OCI-LY7 (cell line): ENCODE results near the gene PCNT. TPM values are rescaled to one million over a fixed set of nuclear protein-coding genes. Genes with fewer than 3 reads are reported as not detected.

Experiments used
- BruUV-seq: library from RNA; stranded (reverse); fragments of 400-500 nt; replicated peaks from 2 replicates; lab custom pipeline; 2021; lab: Mats Ljungman, UMichigan
- CTCF ChIA-PET: fragments of 300-600 bp; sonication (Branson Sonifier 250); formaldehyde crosslinking; loops from one replicate; lab custom pipeline; 2022; ENCODE audit warnings: antibody characterized with exemption; ENCODE audit not compliant: unreplicated experiment; lab: Charles Lee
- POLR2A ChIA-PET: fragments of 300-600 bp; sonication (Branson Sonifier 250); formaldehyde crosslinking; loops from one replicate; lab custom pipeline; 2022; ENCODE audit warnings: antibody characterized with exemption; lab: Charles Lee
- DNase-seq: peaks from one replicate; pipeline ENCODE4 v3.0.0-alpha.2; 2015; ENCODE audit warnings: low spot score
- H2AFZ ChIP-seq: fragments of 200-600 bp; sonication (generic), shearing (Covaris generic); 2 replicates; pipeline ENCODE4 v1.6.1; 2014; ENCODE audit warnings: mild to moderate bottlenecking, antibody characterized with exemption, low read length, moderate library complexity
- H3K27ac ChIP-seq: fragments of 200-600 bp; sonication (generic); 2 replicates; pipeline ENCODE4 v1.5.1; 2014; ENCODE audit warnings: mixed run types, low read depth, mild to moderate bottlenecking, moderate library complexity, low read length, inconsistent platforms; ENCODE audit not compliant: poor library complexity, severe bottlenecking
- H3K36me3 ChIP-seq: fragments of 200-600 bp; sonication (generic); 2 replicates; pipeline ENCODE4 v1.6.1; 2014; ENCODE audit warnings: mild to moderate bottlenecking, antibody characterized with exemption, low read length, moderate library complexity, mixed read lengths; ENCODE audit not compliant: insufficient read depth
- H3K4me1 ChIP-seq: fragments of 200-600 bp; sonication (generic); 2 replicates; pipeline ENCODE4 v1.5.1; 2014; ENCODE audit warnings: mild to moderate bottlenecking, low read length; ENCODE audit not compliant: insufficient read depth, poor library complexity, severe bottlenecking
- H3K4me2 ChIP-seq: fragments of 200-600 bp; sonication (generic); 2 replicates; pipeline ENCODE4 v1.6.1; 2014; ENCODE audit warnings: mild to moderate bottlenecking, low read length
- H3K4me3 ChIP-seq: fragments of 200-600 bp; sonication (generic); 2 replicates; pipeline ENCODE4 v1.5.1; 2014; ENCODE audit warnings: mild to moderate bottlenecking, low read depth, low read length; ENCODE audit not compliant: poor library complexity, severe bottlenecking
- H3K79me2 ChIP-seq: fragments of 200-600 bp; sonication (generic); 2 replicates; pipeline ENCODE4 v1.6.1; 2016; ENCODE audit warnings: low read depth, mild to moderate bottlenecking, low read length, moderate library complexity, mixed read lengths; ENCODE audit not compliant: insufficient read depth
- H3K9me2 ChIP-seq: fragments of 200-600 bp; sonication (generic); 2 replicates; pipeline ENCODE4 v1.6.1; 2016; ENCODE audit warnings: mild to moderate bottlenecking, low read length, mixed read lengths; ENCODE audit not compliant: insufficient read depth
- H3K9me3 ChIP-seq: fragments of 200-600 bp; sonication (generic); 2 replicates; pipeline ENCODE4 v1.6.1; 2014; ENCODE audit warnings: mild to moderate bottlenecking, mixed run types, low read length, mixed read lengths
- H4K20me1 ChIP-seq: fragments of 200-600 bp; sonication (generic); 2 replicates; pipeline ENCODE4 v1.6.1; 2014; ENCODE audit warnings: mild to moderate bottlenecking, antibody characterized with exemption, low read length, moderate library complexity, mixed read lengths; ENCODE audit not compliant: insufficient read depth
- CTCF ChIP-seq: fragments of 200-600 bp; sonication (generic); conservative IDR thresholded peaks from 2 replicates; pipeline ENCODE4 v1.5.1; 2014; ENCODE audit warnings: mild to moderate bottlenecking, antibody characterized with exemption, low read length, moderate library complexity, mixed read lengths
- EZH2phosphoT487 ChIP-seq: fragments of 200-600 bp; sonication (generic); IDR thresholded peaks from 2 replicates; pipeline ENCODE4 v1.6.1; 2018; ENCODE audit warnings: low read depth, borderline replicate concordance, mild to moderate bottlenecking, mixed run types, antibody characterized with exemption, low read length, moderate library complexity, mixed read lengths
- intact Hi-C: fragments of 100-400 bp; cut with micrococcal nuclease; formaldehyde crosslinking; loops from one replicate; pipeline ENCODE4 v1.10.0; 2022; ENCODE audit not compliant: unreplicated experiment
- total RNA-seq, 2 experiments: library from RNA; depleted of rRNA in 1 of 2; stranded (reverse); fragments of >200 nt in 1 of 2; shearing (Covaris generic) in 1 of 2; gene quantifications; 2 replicates each; pipeline ENCODE4 v1.2.3, GENCODE V29; 2014 to 2022

Gene PCNT
- total RNA-seq, 2 experiments from 2014 or later = 48.4 to 84.1 TPM

GRCh38 chr21:46297338-46298271 lies 26.4 kb upstream of the PCNT start:
- Histone ChIP-seq H3K79me2 (no peaks in the 10 kb centered on the region), H3K4me2 (0 out of 2 replicates have a peak overlapping the region, but pooled peaks have one; percentile 20), H4K20me1 (no peaks in the 10 kb centered on the region), H2AFZ (no peak overlapping the region), H3K27ac (no peak overlapping the region), H3K9me2 (no peaks in the 10 kb centered on the region), H3K9me3 (no peaks in the 10 kb centered on the region), H3K36me3 (peaks cover 37% of the 10 kb centered on the region), H3K4me1 (peaks cover 16% of the 10 kb centered on the region), H3K4me3 (no peak overlapping the region)
- intact Hi-C loops = no loop called here
- no peak for DNase-seq
- ChIA-PET POLR2A (no interaction called here), CTCF (no interaction called here)
- no TSS peak for BruUV-seq
- TF ChIP-seq EZH2phosphoT487 (no peak), CTCF (no peak)

GRCh38 chr21:46299167-46299566 lies 24.8 kb upstream of the PCNT start:
- no peak for DNase-seq

More at GRCh38 chr21:46299167-46299566, 24.8 kb upstream of the PCNT start:
- H3K4me2 ChIP-seq = no peak overlapping the region
- ChIA-PET CTCF (no interaction called here), POLR2A (no interaction called here)
- H3K4me1 ChIP-seq = peaks cover 16% of the 10 kb centered on the region
- H3K4me3 ChIP-seq = no peak overlapping the region
- no peaks in the 10 kb centered on the region for H3K79me2 ChIP-seq
- H2AFZ ChIP-seq = no peak overlapping the region
- H3K9me3 ChIP-seq = no peaks in the 10 kb centered on the region
- no peak overlapping the region for H3K27ac ChIP-seq
- H3K36me3 ChIP-seq = peaks cover 45% of the 10 kb centered on the region
- intact Hi-C loops = no loop called here
- TF ChIP-seq EZH2phosphoT487 (no peak), CTCF (no peak)
- no TSS peak for BruUV-seq
- no peaks in the 10 kb centered on the region for H4K20me1 ChIP-seq
- no peaks in the 10 kb centered on the region for H3K9me2 ChIP-seq
